Measurements from ENCODE around the gene PARP16.

Gene PARP16

DNA sequence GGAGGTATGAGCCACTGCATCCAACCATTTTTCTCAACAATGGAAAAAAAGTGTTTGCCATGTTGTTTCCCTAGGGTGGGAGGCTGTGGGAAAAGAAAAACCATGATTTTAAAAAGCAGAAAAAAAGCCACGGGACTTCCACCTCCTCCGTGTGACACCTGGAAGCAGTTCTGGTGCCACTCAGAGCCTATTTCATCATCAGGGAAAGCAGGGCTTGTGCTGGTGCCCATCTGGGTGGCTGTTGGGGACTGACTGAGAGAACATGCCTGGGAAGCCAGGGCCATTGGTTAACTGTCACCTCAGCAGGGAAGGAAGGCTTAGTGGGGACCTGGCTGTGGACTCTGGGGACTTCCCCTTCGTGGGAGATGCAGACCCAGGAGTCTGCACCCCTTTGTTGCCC, 25.1 kb upstream of the PARP16 start:
- DNase-seq, result no peak

DNA sequence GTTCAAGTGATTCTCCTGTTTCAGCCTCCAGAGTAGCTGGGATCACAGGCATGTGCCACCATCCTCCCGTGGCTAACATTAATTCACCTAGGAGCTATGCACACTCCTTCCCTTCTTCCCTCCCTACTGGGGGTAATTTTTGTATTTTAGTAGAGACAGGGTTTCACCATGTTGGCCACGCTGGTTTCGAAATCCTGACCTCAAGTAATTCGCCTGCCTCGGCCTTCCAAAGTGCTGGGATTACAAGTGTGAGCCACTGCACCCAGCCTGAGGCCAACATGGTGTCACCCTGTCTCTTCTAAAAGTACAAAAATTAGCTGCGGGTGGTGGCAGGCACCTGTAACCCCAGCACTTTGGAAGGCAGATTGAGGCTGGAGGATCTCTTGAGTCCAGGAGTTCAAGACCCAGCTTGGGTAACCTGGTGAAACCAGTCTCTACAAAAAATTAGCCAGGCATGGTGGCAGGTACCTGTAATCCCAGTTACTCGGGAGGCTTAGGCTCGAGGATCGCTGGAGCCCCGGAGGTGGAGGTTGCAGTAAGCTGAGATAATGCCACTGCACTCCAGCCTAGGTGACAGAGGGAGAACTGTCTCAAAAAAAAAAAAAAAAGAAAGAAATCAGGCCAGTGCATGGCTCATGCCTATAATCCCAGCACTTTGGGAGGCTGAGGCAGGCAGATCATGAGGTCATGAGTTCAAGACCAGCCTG, 23.9 kb upstream of the PARP16 start:
- DNase-seq, result no peak

GRCh38 chr15:65309882-65310418, 23.3 kb upstream of the PARP16 start:
- no peak for DNase-seq

GRCh38 chr15:65307978-65308377, 21.3 kb upstream of the PARP16 start:
- DNase-seq, result no peak

DNA sequence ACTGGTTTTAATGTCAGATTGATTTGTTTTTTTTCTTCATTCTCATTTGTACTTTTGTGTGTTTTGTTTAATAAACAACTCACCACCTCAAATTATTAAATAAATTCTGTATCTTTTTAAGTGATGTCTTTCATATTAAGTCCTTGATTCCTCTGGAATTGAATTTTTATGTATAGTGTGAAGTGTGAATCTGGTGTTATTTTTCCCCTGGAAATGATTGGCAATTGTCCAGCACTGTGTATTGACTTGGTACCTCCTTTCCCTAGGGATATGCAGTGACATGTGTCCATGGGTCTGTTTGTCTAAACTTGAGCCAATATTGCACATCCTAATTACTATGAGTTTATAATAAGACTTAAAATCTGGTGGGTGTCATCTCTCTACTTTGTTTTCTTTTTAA, 19.9 kb upstream of the PARP16 start:
- DNase-seq, result no peak

GRCh38 chr15:65305776-65306175, 19.1 kb upstream of the PARP16 start:
- DNase-seq, result no peak

DNA sequence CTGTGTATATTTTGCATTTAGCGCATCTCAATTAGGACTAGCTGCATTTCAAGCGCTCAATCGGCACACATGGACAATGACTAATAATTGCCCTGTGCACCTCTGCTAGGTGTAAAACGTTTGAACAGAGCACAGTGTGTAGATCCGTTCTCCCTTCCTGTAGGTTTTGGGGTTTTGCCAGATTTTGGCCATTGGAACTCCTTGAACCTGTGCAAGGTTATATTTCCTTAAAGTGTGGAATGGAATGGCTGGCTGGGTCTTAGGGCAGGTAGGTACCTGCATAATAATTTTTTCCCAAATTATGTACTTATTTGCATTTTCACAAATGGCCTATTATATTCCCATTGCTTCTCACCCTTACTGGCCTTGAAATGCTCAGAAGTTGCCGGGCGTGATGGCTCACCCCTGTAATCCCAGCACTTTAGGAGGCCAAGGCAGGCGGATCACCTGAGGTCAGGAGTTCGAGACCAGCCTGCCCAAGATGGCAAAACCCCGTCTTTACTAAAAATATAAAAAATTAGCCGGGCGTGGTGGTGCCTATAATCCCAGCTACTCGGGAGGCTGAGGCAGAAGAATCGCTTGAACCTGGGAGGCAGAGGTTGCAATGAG, 18.6 kb upstream of the PARP16 start:
- no peak for DNase-seq

DNA sequence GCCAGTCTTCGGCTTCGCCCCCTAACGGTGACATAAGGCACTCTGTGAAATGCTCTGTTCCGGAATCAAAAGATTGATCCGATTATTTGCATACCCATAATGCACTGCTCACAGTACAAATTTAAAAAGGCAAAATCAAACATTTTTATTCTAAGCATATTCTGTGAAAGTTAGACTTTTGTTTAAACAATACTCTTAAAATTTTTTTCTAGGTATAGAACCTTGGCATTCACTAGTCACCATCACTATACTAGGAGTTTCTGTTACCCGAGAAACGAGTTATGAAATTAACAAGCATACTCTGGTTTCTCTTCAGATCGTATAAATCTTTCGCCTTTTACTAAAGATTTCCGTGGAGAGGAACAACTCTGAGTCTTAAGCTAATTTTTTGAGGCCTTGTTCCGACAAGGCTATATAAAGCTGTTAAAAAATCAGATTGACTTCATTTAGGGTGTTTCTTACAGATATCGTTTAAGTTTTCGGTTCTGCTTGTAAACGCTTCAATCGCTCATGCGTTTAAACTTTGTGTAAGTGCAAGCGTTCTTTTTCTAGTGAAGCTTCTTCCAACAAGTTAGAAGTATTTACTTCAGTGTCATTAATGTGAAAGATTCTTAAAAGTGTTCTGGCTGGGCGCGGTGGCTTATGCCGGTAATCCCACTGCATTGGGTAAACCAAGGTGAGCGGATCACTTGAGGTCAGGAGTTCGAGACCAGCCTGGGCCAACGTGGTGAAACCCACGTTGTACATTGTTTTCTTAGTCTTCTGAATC, 17.9 kb upstream of the PARP16 start, which contains the start of gene RNU5B-1:
Gene RNU5B-1, plus strand, starts transcription at position 297 of the 769 bp plus-strand sequence.
- peak; percentile 98 for DNase-seq

GRCh38 chr15:65303687-65304380, 17.2 kb upstream of the PARP16 start:
- peak; percentile 82 for DNase-seq

GRCh38 chr15:65302061-65302460, 15.4 kb upstream of the PARP16 start:
- DNase-seq, result no peak

- DNase-seq, result no peak
Measured at GRCh38 chr15:65300924-65301441, 14.3 kb upstream of the PARP16 start.

DNA sequence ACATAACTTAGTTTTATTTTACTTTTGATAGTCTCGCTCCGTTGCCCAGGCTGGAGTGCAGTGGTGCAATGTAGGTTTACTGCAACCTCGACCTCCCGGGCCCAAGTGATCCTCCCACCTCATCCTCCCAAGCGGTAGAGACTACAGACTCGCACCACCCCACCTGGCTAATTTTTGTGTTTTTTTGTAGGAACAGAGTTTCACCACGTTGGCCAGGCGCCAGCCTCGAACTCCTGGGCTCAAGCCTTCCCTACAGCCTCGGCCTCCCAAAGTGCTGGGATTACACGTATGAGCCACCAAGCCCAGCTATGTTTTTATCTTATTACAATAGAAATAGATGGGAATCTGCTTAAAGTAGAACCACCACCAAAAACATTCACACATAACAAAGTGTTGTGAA, 12.0 kb upstream of the PARP16 start:
- no peak for DNase-seq

- no peak for DNase-seq
Measured at GRCh38 chr15:65292938-65293518, 6.3 kb upstream of the PARP16 start.

- no peak for DNase-seq
Measured at GRCh38 chr15:65290228-65290627, 3.5 kb upstream of the PARP16 start.

DNA sequence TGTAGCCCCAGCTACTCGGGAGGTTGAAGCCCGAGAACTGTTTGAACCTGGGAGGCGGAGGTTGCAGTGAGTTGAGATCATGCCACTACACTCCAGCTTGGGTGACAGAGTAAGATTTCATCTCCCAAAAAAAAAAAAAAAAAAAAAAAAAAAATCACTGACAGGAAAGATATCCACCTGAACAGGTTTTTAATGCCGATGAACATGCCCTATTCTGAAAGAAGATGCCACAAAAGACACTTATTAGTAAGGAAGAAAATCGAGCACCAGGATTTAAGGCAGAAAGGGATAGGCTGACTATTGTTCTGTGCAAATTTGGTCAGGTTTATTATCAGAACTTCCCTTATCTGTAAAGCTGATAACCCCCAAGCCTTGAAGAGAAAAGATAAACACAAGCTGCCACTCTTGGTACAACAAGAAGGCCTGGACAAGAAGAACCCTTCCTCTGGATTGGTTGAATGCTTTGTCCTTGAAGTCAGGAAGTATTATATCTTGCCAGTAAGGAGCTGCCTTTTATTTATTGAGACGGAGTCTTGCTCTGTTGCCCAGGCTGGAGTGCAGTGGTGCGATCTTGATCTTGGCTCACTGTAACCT, 2.7 kb upstream of the PARP16 start:
- DNase-seq, result no peak

- DNase-seq, result no peak
Measured at GRCh38 chr15:65287520-65287855, 805 bp upstream of the PARP16 start.

GRCh38 chr15:65286069-65286703, 497 bp downstream of the PARP16 start:
- DNase-seq, result no peak

DNA sequence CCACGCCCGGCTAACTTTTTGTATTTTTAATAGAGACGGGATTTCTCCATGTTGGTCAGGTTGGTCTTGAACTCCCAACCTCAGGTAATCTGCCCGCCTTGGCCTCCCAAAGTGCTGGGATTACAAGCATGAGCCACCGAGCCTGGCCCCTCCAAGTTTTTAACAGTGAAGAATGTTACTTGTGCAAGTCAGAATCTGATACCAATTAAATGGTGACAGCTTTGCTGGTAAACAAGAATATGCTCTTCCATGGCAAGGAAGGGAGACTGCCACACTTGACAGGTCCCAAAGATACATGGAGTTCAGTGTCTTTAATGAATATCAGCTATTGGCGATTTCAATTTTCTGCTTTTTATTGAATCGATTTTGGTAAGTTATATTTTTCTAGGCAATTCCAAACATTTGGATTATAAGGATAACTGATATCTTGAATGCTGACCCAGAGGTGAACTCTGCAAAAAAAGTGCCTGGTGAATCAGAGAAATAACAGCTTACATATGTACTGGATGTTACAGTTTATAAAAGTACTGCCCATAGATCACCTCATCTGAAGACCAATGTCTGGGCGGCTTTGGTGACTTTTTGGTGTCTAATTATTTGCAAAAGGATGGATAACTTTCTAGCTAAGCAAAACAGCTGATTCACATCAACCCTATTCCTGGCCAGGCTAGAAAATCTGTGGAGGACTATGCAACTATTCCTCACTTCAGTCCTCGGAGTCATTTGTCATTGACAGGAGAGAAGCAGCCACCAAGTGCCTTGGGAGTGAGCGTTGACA, 1.2 kb downstream of the PARP16 start:
- no peak for DNase-seq

GRCh38 chr15:65278480-65278879, 8.2 kb downstream of the PARP16 start:
- no peak for DNase-seq

DNA sequence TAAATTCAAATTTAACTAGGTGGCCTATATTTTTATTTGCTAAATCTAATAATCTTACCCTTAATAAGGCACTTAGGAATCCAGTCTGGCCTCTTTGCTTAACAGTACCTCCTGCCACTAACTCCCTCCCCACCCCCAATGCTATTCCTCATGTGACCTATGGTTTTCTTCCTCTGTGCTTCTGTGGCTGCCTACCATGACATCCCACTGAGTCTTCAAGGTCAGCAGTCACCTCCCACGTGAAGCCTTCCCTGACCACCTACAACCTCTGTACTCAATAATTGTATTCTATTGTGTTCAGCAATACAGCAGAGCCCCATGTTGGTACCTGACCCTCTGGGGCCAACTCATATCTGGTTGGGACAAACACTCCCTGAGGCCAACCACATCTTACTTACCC, 9.7 kb downstream of the PARP16 start:
- no peak for DNase-seq

DNA sequence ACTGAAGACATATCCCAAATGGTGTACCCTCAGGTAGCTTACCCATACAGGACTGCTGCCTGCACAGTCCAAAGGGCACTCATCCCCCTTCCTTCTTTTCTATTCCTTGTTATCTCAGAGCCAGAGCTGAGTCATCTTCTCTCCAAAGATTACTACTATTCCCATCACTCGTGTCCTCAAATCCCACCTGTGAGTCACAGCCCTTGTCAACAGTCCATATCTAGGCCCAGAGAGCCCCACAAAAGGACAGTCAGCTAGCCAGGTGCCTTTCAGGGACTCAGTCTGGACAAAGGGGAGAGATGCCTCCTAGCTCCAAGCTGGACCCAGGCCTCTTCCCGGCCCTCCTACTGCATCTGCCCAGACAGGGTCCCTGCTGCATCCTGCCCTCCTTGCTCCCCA, 11.0 kb downstream of the PARP16 start:
- DNase-seq, result peak; percentile 19

Measured in kidney glomerular epithelial cell (primary cell).